Sciatic nerve (tissue), 2 donors: ENCODE measurements around the gene NUP35. TPM values are rescaled to one million over a fixed set of nuclear protein-coding genes. Genes with fewer than 3 reads are reported as not detected.
"Not testable (repeated sequence)": the region's sequence is repeated elsewhere in the genome, so short reads cannot be mapped to it uniquely, and the experiment has no call there.

ENCODE experiments used
- ATAC-seq: fragments of 200-7000 bp; cut with Tn5 transposase; one replicate; pipeline ENCODE4 v1.9.1; 2020; ENCODE audit warnings: mild to moderate bottlenecking, moderate library complexity
- DNase-seq: peaks from one replicate; pipeline ENCODE4 v3.0.0-alpha.2; 2020; ENCODE audit warnings: low spot score
- intact Hi-C: fragments of 100-400 bp; cut with DNase I; formaldehyde crosslinking; loops from one replicate; pipeline ENCODE4 v1.14.2; 2022
- total RNA-seq: library from RNA; stranded (reverse); fragmentation: NEBNext Ultra II Directional; extraction: Animal tissue kit (Norgen Biotek cat#: 25700); gene quantifications from one replicate; pipeline ENCODE4 v1.2.1, GENCODE V29; 2021
- donor health status: DM: no; HTN: no; CAD: no.
- donor health status: DM: no; HTN: no; CAD: no.

Gene NUP35
- total RNA-seq, 1 donor from 2014 or later, result 21.1 TPM

- DNase-seq (no peak), ATAC-seq (no peak)
- intact Hi-C loops, result no loop called here
These were observed 1.6 kb downstream of the NUP35 start for GRCh38 chr2:183125659-183126341.

GRCh38 chr2:183126635-183127034, 2.4 kb downstream of the NUP35 start:
- intact Hi-C loops, result no loop called here

GRCh38 chr2:183134016-183134415, 9.8 kb downstream of the NUP35 start:
- ATAC-seq (no peak), DNase-seq (no peak)
- intact Hi-C loops, result no loop called here

More at GRCh38 chr2:183126635-183127034, 2.4 kb downstream of the NUP35 start:
- DNase-seq, result no peak
- ATAC-seq, result no peak

- intact Hi-C loops, result no loop called here
- ATAC-seq (no peak), DNase-seq (no peak)
These were observed 24.7 kb downstream of the NUP35 start for GRCh38 chr2:183148955-183149354.

- intact Hi-C loops, result no loop called here
- no peak for DNase-seq
- ATAC-seq, result peak; percentile 87
These were observed 25.2 kb downstream of the NUP35 start for GRCh38 chr2:183149489-183149888.

GRCh38 chr2:183152280-183152679, 28.0 kb downstream of the NUP35 start:
- ATAC-seq, intact Hi-C loops: not testable (repeated sequence)

GRCh38 chr2:183153967-183154366, 29.7 kb downstream of the NUP35 start:
- intact Hi-C loops, result no loop called here
- DNase-seq, result no peak

More at GRCh38 chr2:183152280-183152679, 28.0 kb downstream of the NUP35 start:
- DNase-seq, result not testable (repeated sequence)

GRCh38 chr2:183154772-183155171, 30.5 kb downstream of the NUP35 start:
- DNase-seq, intact Hi-C loops, ATAC-seq: not testable (repeated sequence)

More at GRCh38 chr2:183153967-183154366, 29.7 kb downstream of the NUP35 start:
- no peak for ATAC-seq

GRCh38 chr2:183157131-183157530, 32.9 kb downstream of the NUP35 start:
- intact Hi-C loops, result no loop called here
- DNase-seq (no peak), ATAC-seq (no peak)

- ATAC-seq, result no peak
- no peak for DNase-seq
- intact Hi-C loops, result no loop called here
These were observed 38.1 kb downstream of the NUP35 start for GRCh38 chr2:183162362-183162761.

GRCh38 chr2:183163821-183164649, 39.8 kb downstream of the NUP35 start:
- ATAC-seq, result no peak
- no peak for DNase-seq
- intact Hi-C loops, result no loop called here

GRCh38 chr2:183164650-183165015, 40.4 kb downstream of the NUP35 start:
- ATAC-seq (no peak), DNase-seq (no peak)
- intact Hi-C loops, result no loop called here

GRCh38 chr2:183166210-183166609, 42.0 kb downstream of the NUP35 start:
- intact Hi-C loops, result no loop called here
- ATAC-seq, result no peak
- DNase-seq, result no peak

GRCh38 chr2:183166976-183167375, 42.7 kb downstream of the NUP35 start:
- DNase-seq, ATAC-seq, intact Hi-C loops: not testable (repeated sequence)

GRCh38 chr2:183172220-183172887, 48.1 kb downstream of the NUP35 start:
- DNase-seq (no peak), ATAC-seq (peak; percentile 17)
- intact Hi-C loops, result no loop called here

GRCh38 chr2:183179156-183179555, 54.9 kb downstream of the NUP35 start:
- ATAC-seq (no peak), DNase-seq (no peak)
- intact Hi-C loops, result no loop called here

GRCh38 chr2:183185534-183185933, 61.3 kb downstream of the NUP35 start:
- intact Hi-C loops, result no loop called here
- DNase-seq, result no peak
- ATAC-seq, result no peak

- intact Hi-C loops, result no loop called here
- ATAC-seq, result no peak
These were observed 62.1 kb downstream of the NUP35 start for GRCh38 chr2:183186296-183186695.

GRCh38 chr2:183186766-183187165, 62.5 kb downstream of the NUP35 start:
- no peak for DNase-seq
- intact Hi-C loops, result no loop called here
- no peak for ATAC-seq

More at GRCh38 chr2:183186296-183186695, 62.1 kb downstream of the NUP35 start:
- DNase-seq, result no peak

- no peak for ATAC-seq
- intact Hi-C loops, result no loop called here
- no peak for DNase-seq
These were observed 68.1 kb downstream of the NUP35 start for GRCh38 chr2:183192343-183192742.
